Measurements from ENCODE around the gene TSSK6. TPM values are rescaled to one million over a fixed set of nuclear protein-coding genes. Genes with fewer than 3 reads are reported as not detected.

The TSSK6 gene
- total and polyA plus RNA-seq, 2 experiments from 2014 or later, result 0.63 to 4.9 TPM

DNA sequence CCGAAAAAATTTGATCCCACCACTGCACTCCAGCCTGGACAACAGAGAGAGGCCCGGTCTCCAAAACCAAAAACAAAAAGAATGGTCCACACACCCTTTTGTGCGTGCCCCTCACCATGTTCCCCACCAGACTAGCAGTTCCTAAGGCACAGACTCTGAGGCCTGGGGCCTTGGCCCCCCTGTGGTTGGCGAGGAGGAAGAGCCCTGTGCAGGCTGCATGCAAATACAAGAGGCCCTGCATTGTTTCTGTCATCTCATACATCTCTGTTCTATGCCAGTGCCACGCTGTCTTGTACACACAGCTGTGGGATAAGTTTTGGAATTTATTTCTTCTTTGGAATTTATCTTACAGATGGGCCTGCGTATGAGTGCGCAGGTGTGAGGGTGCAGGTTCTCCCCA, 8.7 kb upstream of the TSSK6 start (continued):
- TF ChIP-seq, protein P1, sequence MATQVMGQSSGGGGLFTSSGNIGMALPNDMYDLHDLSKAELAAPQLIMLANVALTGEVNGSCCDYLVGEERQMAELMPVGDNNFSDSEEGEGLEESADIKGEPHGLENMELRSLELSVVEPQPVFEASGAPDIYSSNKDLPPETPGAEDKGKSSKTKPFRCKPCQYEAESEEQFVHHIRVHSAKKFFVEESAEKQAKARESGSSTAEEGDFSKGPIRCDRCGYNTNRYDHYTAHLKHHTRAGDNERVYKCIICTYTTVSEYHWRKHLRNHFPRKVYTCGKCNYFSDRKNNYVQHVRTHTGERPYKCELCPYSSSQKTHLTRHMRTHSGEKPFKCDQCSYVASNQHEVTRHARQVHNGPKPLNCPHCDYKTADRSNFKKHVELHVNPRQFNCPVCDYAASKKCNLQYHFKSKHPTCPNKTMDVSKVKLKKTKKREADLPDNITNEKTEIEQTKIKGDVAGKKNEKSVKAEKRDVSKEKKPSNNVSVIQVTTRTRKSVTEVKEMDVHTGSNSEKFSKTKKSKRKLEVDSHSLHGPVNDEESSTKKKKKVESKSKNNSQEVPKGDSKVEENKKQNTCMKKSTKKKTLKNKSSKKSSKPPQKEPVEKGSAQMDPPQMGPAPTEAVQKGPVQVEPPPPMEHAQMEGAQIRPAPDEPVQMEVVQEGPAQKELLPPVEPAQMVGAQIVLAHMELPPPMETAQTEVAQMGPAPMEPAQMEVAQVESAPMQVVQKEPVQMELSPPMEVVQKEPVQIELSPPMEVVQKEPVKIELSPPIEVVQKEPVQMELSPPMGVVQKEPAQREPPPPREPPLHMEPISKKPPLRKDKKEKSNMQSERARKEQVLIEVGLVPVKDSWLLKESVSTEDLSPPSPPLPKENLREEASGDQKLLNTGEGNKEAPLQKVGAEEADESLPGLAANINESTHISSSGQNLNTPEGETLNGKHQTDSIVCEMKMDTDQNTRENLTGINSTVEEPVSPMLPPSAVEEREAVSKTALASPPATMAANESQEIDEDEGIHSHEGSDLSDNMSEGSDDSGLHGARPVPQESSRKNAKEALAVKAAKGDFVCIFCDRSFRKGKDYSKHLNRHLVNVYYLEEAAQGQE (IDR thresholded peaks at IDR 0.05; ENCODE audit: unreplicated experiment), result no peak
- no peak for TF ChIP-seq STAT1 (IDR thresholded peaks at IDR 0.05; ENCODE audit: unreplicated experiment)
- TF ChIP-seq, protein P2, sequence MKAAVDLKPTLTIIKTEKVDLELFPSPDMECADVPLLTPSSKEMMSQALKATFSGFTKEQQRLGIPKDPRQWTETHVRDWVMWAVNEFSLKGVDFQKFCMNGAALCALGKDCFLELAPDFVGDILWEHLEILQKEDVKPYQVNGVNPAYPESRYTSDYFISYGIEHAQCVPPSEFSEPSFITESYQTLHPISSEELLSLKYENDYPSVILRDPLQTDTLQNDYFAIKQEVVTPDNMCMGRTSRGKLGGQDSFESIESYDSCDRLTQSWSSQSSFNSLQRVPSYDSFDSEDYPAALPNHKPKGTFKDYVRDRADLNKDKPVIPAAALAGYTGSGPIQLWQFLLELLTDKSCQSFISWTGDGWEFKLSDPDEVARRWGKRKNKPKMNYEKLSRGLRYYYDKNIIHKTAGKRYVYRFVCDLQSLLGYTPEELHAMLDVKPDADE (IDR thresholded peaks at IDR 0.05), result no peak
- TF ChIP-seq EZH2 (IDR thresholded peaks at IDR 0.05; ENCODE audit: low read depth, unreplicated experiment), result no peak
- no peak for TF ChIP-seq JUNB (IDR thresholded peaks at IDR 0.05; ENCODE audit: unreplicated experiment)
- TF ChIP-seq POLR2AphosphoS5 (IDR thresholded peaks at IDR 0.05; ENCODE audit: low read depth), result no peak
- no peak for TF ChIP-seq EZH2phosphoT487 (IDR thresholded peaks at IDR 0.05; ENCODE audit: unreplicated experiment)
- TF ChIP-seq CREB1 (CRISPR knock-in tag; IDR thresholded peaks at IDR 0.05; ENCODE audit: low read depth), result no peak
- no peak for TF ChIP-seq ZNF114 (CRISPR knock-in tag; IDR thresholded peaks at IDR 0.05)
- no peak for TF ChIP-seq NANOG (IDR thresholded peaks at IDR 0.05; ENCODE audit: borderline replicate concordance)
- TF ChIP-seq ZNF331 (CRISPR knock-in tag; IDR thresholded peaks at IDR 0.05; ENCODE audit: low read depth), result no peak

DNA sequence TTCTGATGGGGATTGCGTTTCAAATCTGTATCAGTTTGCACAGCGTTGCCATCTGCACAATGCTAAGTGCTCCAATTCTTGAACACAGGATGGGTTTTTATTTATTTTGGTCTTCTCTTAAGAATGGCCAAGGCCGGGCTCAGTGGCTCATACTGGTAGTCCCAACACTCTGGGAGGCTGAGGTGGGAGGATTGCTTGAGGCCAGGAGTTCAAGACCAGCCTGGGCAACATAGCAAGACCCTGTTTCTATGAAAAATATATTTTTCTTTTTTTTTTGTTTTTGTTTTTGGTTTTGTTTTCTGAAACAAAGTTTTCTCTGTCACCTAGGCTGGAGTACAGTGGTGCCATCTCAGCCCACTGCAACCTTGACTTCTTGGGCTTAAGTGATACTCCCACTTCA, 7.8 kb upstream of the TSSK6 start:
- no peak overlapping the region for H3K27ac Mint-ChIP-seq
- no peak overlapping the region for H3K4me2 ChIP-seq
- peaks cover 11% of the 10 kb centered on the region; the same call in 1 of the 2 replicates for H3F3A ChIP-seq (replicated peaks; ENCODE audit: low read depth)
- DNase-seq (ENCODE audit: low spot score) (no peak), ATAC-seq (no peak)
- peaks cover 71% of the 10 kb centered on the region for H3K79me2 ChIP-seq (replicated peaks; ENCODE audit: insufficient read depth)
- H3K9me2 ChIP-seq (ENCODE audit: insufficient read depth), result no peaks in the 10 kb centered on the region
- peaks cover 14% of the 10 kb centered on the region for H3K4me1 Mint-ChIP-seq
- peaks cover 9% of the 10 kb centered on the region; the same call in 1 of the 2 replicates for H3K36me3 ChIP-seq (ENCODE audit: insufficient read depth)
- H3K9me3 Mint-ChIP-seq, result no peaks in the 10 kb centered on the region; the same call in 2 of the 3 replicates
- peaks cover 51% of the 10 kb centered on the region for H3K36me3 Mint-ChIP-seq (ENCODE audit: low read depth)
- H3K27me3 ChIP-seq (ENCODE audit: insufficient read depth), result no peaks in the 10 kb centered on the region
- H3K4me1 ChIP-seq (ENCODE audit: insufficient read depth), result peaks cover 6% of the 10 kb centered on the region; the same call in 1 of the 2 replicates
- no peak overlapping the region for H3K27ac ChIP-seq (ENCODE audit: low read depth)
- peaks cover 6% of the 10 kb centered on the region for H3K27me3 Mint-ChIP-seq (ENCODE audit: insufficient read depth, low read depth, poor library complexity)
- H4K20me1 ChIP-seq (replicated peaks; ENCODE audit: insufficient read depth), result peaks cover 39% of the 10 kb centered on the region
- H3K4me3 Mint-ChIP-seq, result no peak overlapping the region
- no peak overlapping the region for H3K4me3 ChIP-seq
- no peak overlapping the region for H2AFZ ChIP-seq
- TF ChIP-seq CREB1 (CRISPR knock-in tag; IDR thresholded peaks at IDR 0.05; ENCODE audit: low read depth) (no peak), POLR2AphosphoS5 (IDR thresholded peaks at IDR 0.05; ENCODE audit: low read depth) (no peak), EZH2 (IDR thresholded peaks at IDR 0.05; ENCODE audit: low read depth, unreplicated experiment) (no peak)
- TF ChIP-seq, protein P3, sequence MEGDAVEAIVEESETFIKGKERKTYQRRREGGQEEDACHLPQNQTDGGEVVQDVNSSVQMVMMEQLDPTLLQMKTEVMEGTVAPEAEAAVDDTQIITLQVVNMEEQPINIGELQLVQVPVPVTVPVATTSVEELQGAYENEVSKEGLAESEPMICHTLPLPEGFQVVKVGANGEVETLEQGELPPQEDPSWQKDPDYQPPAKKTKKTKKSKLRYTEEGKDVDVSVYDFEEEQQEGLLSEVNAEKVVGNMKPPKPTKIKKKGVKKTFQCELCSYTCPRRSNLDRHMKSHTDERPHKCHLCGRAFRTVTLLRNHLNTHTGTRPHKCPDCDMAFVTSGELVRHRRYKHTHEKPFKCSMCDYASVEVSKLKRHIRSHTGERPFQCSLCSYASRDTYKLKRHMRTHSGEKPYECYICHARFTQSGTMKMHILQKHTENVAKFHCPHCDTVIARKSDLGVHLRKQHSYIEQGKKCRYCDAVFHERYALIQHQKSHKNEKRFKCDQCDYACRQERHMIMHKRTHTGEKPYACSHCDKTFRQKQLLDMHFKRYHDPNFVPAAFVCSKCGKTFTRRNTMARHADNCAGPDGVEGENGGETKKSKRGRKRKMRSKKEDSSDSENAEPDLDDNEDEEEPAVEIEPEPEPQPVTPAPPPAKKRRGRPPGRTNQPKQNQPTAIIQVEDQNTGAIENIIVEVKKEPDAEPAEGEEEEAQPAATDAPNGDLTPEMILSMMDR (conservative IDR thresholded peaks at IDR 0.05; ENCODE audit: low read depth in 2 of 2), result no peak
- TF ChIP-seq, protein P1 (IDR thresholded peaks at IDR 0.05; ENCODE audit: unreplicated experiment), result no peak

Measured in GM23338 (cell line).